PC-3 (cell line): Measurements from ENCODE around the gene SCGB2A2. TPM values are rescaled to one million over a fixed set of nuclear protein-coding genes. Genes with fewer than 3 reads are reported as not detected.

Experiments used
- ATAC-seq: fragments of 200-7000 bp; cut with Tn5 transposase; 2 replicates; pipeline ENCODE4 v1.9.1; 2020; ENCODE audit warnings: mild to moderate bottlenecking, moderate library complexity
- BruUV-seq: library from RNA; stranded (reverse); fragments of 400-500 nt; replicated peaks from 2 replicates; lab custom pipeline; 2021; lab: Mats Ljungman, UMichigan
- CTCF ChIA-PET: fragments of 300-600 bp; sonication (Branson Sonifier 250); formaldehyde crosslinking; loops from one replicate; lab custom pipeline; 2022; ENCODE audit warnings: antibody characterized with exemption; lab: Charles Lee
- POLR2A ChIA-PET: fragments of 300-600 bp; sonication (Branson Sonifier 250); formaldehyde crosslinking; loops from one replicate; lab custom pipeline; 2022; ENCODE audit warnings: antibody characterized with exemption; ENCODE audit not compliant: unreplicated experiment; lab: Charles Lee
- DNase-seq: peaks from one replicate; pipeline ENCODE4 v3.0.0-alpha.2; 2015
- H2AFZ ChIP-seq: fragments of 300-600 bp; sonication (generic); 2 replicates; pipeline ENCODE4 v1.6.0; 2016; ENCODE audit warnings: antibody characterized with exemption, low read length
- H3F3A ChIP-seq: fragments of 300-600 bp; sonication (generic); one replicate; pipeline ENCODE4 v1.6.0; 2017; ENCODE audit warnings: antibody characterized with exemption, low read length, control low read depth, mild to moderate bottlenecking; ENCODE audit not compliant: unreplicated experiment
- H3K27ac ChIP-seq: fragments of 300-600 bp; sonication (generic); 2 replicates; pipeline ENCODE4 v1.5.1; 2016; ENCODE audit warnings: mild to moderate bottlenecking, low read length
- H3K27me3 ChIP-seq: fragments of 300-600 bp; sonication (generic); 2 replicates; pipeline ENCODE4 v1.6.1; 2016; ENCODE audit warnings: low read length, mixed read lengths
- H3K36me3 ChIP-seq: fragments of 300-600 bp; sonication (generic); 2 replicates; pipeline ENCODE4 v1.6.1; 2016; ENCODE audit warnings: low read depth, mixed run types, low read length, mixed read lengths
- H3K4me1 ChIP-seq: fragments of 300-600 bp; sonication (generic); 2 replicates; pipeline ENCODE4 v1.5.1; 2016; ENCODE audit warnings: low read length; ENCODE audit not compliant: insufficient read depth
- H3K4me2 ChIP-seq: fragments of 300-600 bp; sonication (generic); 2 replicates; pipeline ENCODE4 v1.6.0; 2016; ENCODE audit warnings: low read length
- H3K4me3 ChIP-seq: fragments of 300-600 bp; sonication (generic); 2 replicates; pipeline ENCODE4 v1.5.1; 2016; ENCODE audit warnings: mild to moderate bottlenecking, low read length, mixed read lengths
- H3K79me2 ChIP-seq: fragments of 300-600 bp; sonication (generic); 2 replicates; pipeline ENCODE4 v1.6.1; 2017; ENCODE audit warnings: low read length, mixed read lengths
- H3K9ac ChIP-seq: fragments of 300-600 bp; sonication (generic); 2 replicates; pipeline ENCODE4 v1.6.0; 2016; ENCODE audit warnings: mild to moderate bottlenecking, low read length
- H3K9me2 ChIP-seq: fragments of 300-600 bp; sonication (generic); replicated peaks from 2 replicates; pipeline ENCODE4 v1.6.1; 2016; ENCODE audit warnings: mixed run types, low read length, mixed read lengths
- H3K9me3 ChIP-seq: fragments of 300-600 bp; sonication (generic); 2 replicates; pipeline ENCODE4 v1.6.1; 2016; ENCODE audit warnings: low read length, mixed read lengths
- H4K20me1 ChIP-seq: fragments of 300-600 bp; sonication (generic); 2 replicates; pipeline ENCODE4 v1.6.1; 2016; ENCODE audit warnings: low read length, mixed read lengths
- EZH2 ChIP-seq: fragments of 300-600 bp; sonication (generic); IDR thresholded peaks from one replicate; pipeline ENCODE4 v1.6.1; 2017; ENCODE audit warnings: antibody characterized with exemption, mild to moderate bottlenecking, low read length; ENCODE audit not compliant: unreplicated experiment
- EZH2phosphoT487 ChIP-seq: fragments of 300-600 bp; sonication (generic); IDR thresholded peaks from 2 replicates; pipeline ENCODE4 v1.6.1; 2018; ENCODE audit warnings: mild to moderate bottlenecking, antibody characterized with exemption, low read length, borderline replicate concordance
- intact Hi-C: fragments of 100-400 bp; cut with micrococcal nuclease; formaldehyde crosslinking; loops from 2 replicates; pipeline ENCODE4 v1.9.0; 2023
- total RNA-seq: library from RNA; depleted of rRNA; stranded (reverse); fragments of >200 nt; gene quantifications from 2 replicates; pipeline ENCODE4 v1.2.3, GENCODE V29; 2014
- TF ChIP-seq, protein P1 (sequence below): fragments of 300-600 bp; sonication (generic); conservative IDR thresholded peaks from 2 replicates; pipeline ENCODE4 v1.5.1; 2017; ENCODE audit warnings: antibody characterized with exemption, low read depth, mild to moderate bottlenecking, low read length

SCGB2A2 gene
- total RNA-seq, 1 experiment from 2014 or later, result not detected

GRCh38 chr11:62245271-62245753 is 24.6 kb upstream of the SCGB2A2 start:
- DNase-seq, result peak; percentile 63
- Histone ChIP-seq H3K9ac (no peak overlapping the region), H3K36me3 (no peaks in the 10 kb centered on the region), H3K9me3 (no peaks in the 10 kb centered on the region), H3F3A (no peaks in the 10 kb centered on the region), H3K4me3 (no peak overlapping the region), H3K79me2 (no peaks in the 10 kb centered on the region), H3K27ac (no peak overlapping the region), H3K4me1 (peaks cover 11% of the 10 kb centered on the region), H4K20me1 (no peaks in the 10 kb centered on the region), H3K27me3 (0 out of 2 replicates have a peak, but pooled peaks cover 6% of the 10 kb centered on the region), H3K9me2 (no peaks in the 10 kb centered on the region), H2AFZ (no peak overlapping the region), H3K4me2 (no peak overlapping the region)
- ATAC-seq, result peak; percentile 42
- ChIA-PET POLR2A (no interaction called here), CTCF (no interaction called here)
- no TSS peak for BruUV-seq
- TF ChIP-seq EZH2, result no peak
- no peak for TF ChIP-seq EZH2phosphoT487
- TF ChIP-seq, protein P1, sequence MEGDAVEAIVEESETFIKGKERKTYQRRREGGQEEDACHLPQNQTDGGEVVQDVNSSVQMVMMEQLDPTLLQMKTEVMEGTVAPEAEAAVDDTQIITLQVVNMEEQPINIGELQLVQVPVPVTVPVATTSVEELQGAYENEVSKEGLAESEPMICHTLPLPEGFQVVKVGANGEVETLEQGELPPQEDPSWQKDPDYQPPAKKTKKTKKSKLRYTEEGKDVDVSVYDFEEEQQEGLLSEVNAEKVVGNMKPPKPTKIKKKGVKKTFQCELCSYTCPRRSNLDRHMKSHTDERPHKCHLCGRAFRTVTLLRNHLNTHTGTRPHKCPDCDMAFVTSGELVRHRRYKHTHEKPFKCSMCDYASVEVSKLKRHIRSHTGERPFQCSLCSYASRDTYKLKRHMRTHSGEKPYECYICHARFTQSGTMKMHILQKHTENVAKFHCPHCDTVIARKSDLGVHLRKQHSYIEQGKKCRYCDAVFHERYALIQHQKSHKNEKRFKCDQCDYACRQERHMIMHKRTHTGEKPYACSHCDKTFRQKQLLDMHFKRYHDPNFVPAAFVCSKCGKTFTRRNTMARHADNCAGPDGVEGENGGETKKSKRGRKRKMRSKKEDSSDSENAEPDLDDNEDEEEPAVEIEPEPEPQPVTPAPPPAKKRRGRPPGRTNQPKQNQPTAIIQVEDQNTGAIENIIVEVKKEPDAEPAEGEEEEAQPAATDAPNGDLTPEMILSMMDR, result peak; percentile 40; the same call in 1 of the 2 replicates
- intact Hi-C loops, result no loop called here

- H3K9me2 ChIP-seq, result no peaks in the 10 kb centered on the region
- H3K79me2 ChIP-seq, result no peaks in the 10 kb centered on the region
- no TSS peak for BruUV-seq
- no peaks in the 10 kb centered on the region for H3K36me3 ChIP-seq
- no peaks in the 10 kb centered on the region; the same call in 1 of the 2 replicates for H3K9me3 ChIP-seq
- no peak overlapping the region for H3K27ac ChIP-seq
- DNase-seq (no peak), ATAC-seq (no peak)
- POLR2A ChIA-PET, result no interaction called here
- H2AFZ ChIP-seq, result no peak overlapping the region
- no peaks in the 10 kb centered on the region for H3K4me1 ChIP-seq
- CTCF ChIA-PET, result no interaction called here
- no peaks in the 10 kb centered on the region for H3F3A ChIP-seq
- H3K4me3 ChIP-seq, result no peak overlapping the region
- 0 out of 2 replicates have a peak, but pooled peaks cover 6% of the 10 kb centered on the region for H3K27me3 ChIP-seq
- H3K9ac ChIP-seq, result no peak overlapping the region
- TF ChIP-seq, protein P1, result no peak
- TF ChIP-seq EZH2phosphoT487, result no peak
- intact Hi-C loops, result no loop called here
- H4K20me1 ChIP-seq, result no peaks in the 10 kb centered on the region
- no peak overlapping the region for H3K4me2 ChIP-seq
Measured at GRCh38 chr11:62251698-62252097, 18.3 kb upstream of the SCGB2A2 start.

- Histone ChIP-seq H3K9me3 (no peaks in the 10 kb centered on the region; the same call in 1 of the 2 replicates), H3K36me3 (no peaks in the 10 kb centered on the region), H2AFZ (no peak overlapping the region), H3K4me3 (no peak overlapping the region), H3K27ac (no peak overlapping the region), H3K4me1 (no peaks in the 10 kb centered on the region), H4K20me1 (no peaks in the 10 kb centered on the region), H3K27me3 (peaks cover 14% of the 10 kb centered on the region; the same call in 1 of the 2 replicates), H3K9ac (no peak overlapping the region), H3K79me2 (no peaks in the 10 kb centered on the region), H3F3A (no peaks in the 10 kb centered on the region), H3K4me2 (no peak overlapping the region), H3K9me2 (no peaks in the 10 kb centered on the region)
- intact Hi-C loops, result no loop called here
- no peak for DNase-seq
- ChIA-PET CTCF (no interaction called here), POLR2A (no interaction called here)
- no peak for ATAC-seq
- no peak for TF ChIP-seq EZH2
- TF ChIP-seq, protein P1, result no peak
- no peak for TF ChIP-seq EZH2phosphoT487
- BruUV-seq, result no TSS peak
Measured at GRCh38 chr11:62253999-62254542, 15.9 kb upstream of the SCGB2A2 start.
